PC-3 (cell line): ENCODE data around the gene SPRY4.

ENCODE experiments used
- EZH2 ChIP-seq: fragments of 300-600 bp; sonication (generic); IDR thresholded peaks from one replicate; pipeline ENCODE4 v1.6.1; 2017; ENCODE audit warnings: antibody characterized with exemption, mild to moderate bottlenecking, low read length; ENCODE audit not compliant: unreplicated experiment
- TF ChIP-seq, protein P1 (sequence below): fragments of 300-600 bp; sonication (generic); conservative IDR thresholded peaks from 2 replicates; pipeline ENCODE4 v1.5.1; 2017; ENCODE audit warnings: antibody characterized with exemption, low read depth, mild to moderate bottlenecking, low read length

DNA sequence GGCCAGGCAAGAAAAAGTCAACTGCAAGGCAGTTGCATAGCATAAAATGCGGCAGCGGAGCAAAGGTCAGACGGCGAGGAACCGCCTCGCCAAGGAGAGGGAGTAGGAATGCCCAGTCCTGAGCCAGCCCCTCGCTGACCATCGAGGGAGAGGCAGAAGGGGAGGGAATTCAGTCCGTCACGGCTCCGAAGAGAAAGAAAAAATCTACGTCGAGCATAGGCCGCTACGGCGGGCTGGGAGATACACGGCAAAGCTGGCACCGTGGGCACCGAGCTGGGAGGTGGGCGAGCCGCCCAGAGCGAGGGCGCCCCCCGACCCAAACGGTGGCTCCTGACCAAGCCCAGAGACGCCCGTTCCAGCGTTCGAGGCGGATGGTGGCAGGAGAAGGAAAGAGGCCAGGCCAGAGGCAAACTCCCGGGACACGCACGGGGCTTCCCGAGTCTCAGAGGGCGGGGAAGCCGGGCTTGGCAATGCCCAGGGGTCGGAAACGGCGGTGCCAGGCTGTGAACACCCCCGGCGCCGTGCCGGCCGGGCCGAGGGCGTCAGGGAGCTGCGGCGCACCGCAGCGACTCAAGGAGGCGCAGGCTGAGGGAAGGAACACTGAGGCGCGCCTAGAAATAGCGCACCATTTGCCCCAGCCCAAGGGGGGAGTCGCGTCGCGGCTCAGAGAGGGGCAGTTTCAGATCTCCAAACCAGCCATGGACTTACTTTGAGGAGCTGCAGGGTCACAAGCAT is 518 bp downstream of the SPRY4 start:
- TF ChIP-seq, protein P1, sequence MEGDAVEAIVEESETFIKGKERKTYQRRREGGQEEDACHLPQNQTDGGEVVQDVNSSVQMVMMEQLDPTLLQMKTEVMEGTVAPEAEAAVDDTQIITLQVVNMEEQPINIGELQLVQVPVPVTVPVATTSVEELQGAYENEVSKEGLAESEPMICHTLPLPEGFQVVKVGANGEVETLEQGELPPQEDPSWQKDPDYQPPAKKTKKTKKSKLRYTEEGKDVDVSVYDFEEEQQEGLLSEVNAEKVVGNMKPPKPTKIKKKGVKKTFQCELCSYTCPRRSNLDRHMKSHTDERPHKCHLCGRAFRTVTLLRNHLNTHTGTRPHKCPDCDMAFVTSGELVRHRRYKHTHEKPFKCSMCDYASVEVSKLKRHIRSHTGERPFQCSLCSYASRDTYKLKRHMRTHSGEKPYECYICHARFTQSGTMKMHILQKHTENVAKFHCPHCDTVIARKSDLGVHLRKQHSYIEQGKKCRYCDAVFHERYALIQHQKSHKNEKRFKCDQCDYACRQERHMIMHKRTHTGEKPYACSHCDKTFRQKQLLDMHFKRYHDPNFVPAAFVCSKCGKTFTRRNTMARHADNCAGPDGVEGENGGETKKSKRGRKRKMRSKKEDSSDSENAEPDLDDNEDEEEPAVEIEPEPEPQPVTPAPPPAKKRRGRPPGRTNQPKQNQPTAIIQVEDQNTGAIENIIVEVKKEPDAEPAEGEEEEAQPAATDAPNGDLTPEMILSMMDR = 0 out of 2 replicates have a peak, but pooled peaks have one; percentile 26
- no peak for TF ChIP-seq EZH2
